T-cell (primary cell): ENCODE results near the gene ACAT2. TPM values are rescaled to one million over a fixed set of nuclear protein-coding genes. Genes with fewer than 3 reads are reported as not detected.
"Not testable (repeated sequence)": the region's sequence is repeated elsewhere in the genome, so short reads cannot be mapped to it uniquely, and the experiment has no call there.

Experiments used
- ATAC-seq, 4 experiments: fragments of 200-7000 bp in 3 of 4; fragments of 150-1000 bp in 1 of 4; cut with Tn5 transposase; replicated peaks in 1 of 4; 1 replicate in 3 of 4; 2 replicates in 1 of 4; pipeline ENCODE4 v1.10.0; 2021; ENCODE audit warnings: moderate library complexity in 3 of 4, mild to moderate bottlenecking in 2 of 4, moderate number of reproducible peaks in 1 of 4
- CTCF ChIA-PET, 2 donors: fragments of 300-600 bp; sonication (Branson Sonifier 250); formaldehyde crosslinking; loops; one replicate each; lab custom pipeline; 2022; ENCODE audit warnings: antibody characterized with exemption in 2 of 2; lab: Charles Lee
- POLR2A ChIA-PET, 2 donors: fragments of 300-600 bp; sonication (Branson Sonifier 250); formaldehyde crosslinking; loops; one replicate each; lab custom pipeline; 2022; ENCODE audit warnings: antibody characterized with exemption in 2 of 2; lab: Charles Lee
- DNase-seq, 35 experiments: peaks; one replicate each; pipeline versions ENCODE4 v3.0.0 to v3.0.0-alpha.2; 2013 to 2023
- H3K27ac ChIP-seq: one replicate; pipeline ENCODE4 v1.5.1; 2013; ENCODE audit warnings: low read length
- H3K27me3 ChIP-seq, 2 experiments: replicated peaks in 1 of 2; 1 replicate in 1 of 2; 2 replicates in 1 of 2; pipeline versions ENCODE4 v1.6.1 to v1.7.0; 2013; ENCODE audit warnings: low read length in 1 of 2, mixed read lengths in 1 of 2; ENCODE audit not compliant: control insufficient read depth in 2 of 2, insufficient read depth in 2 of 2; ENCODE audit errors: extremely low read depth in 1 of 2
- H3K36me3 ChIP-seq, 2 donors: 1 replicate in 1 of 2; 2 replicates in 1 of 2; pipeline versions ENCODE4 v1.6.1 to v1.7.0; 2013; ENCODE audit warnings: low read length in 1 of 2; ENCODE audit not compliant: control insufficient read depth in 2 of 2, insufficient read depth in 1 of 2; ENCODE audit errors: extremely low read depth in 1 of 2
- H3K4me1 ChIP-seq, 2 experiments: 1 replicate in 1 of 2; 2 replicates in 1 of 2; pipeline versions ENCODE4 v1.6.1 to v1.7.0; 2013; ENCODE audit warnings: low read length in 2 of 2, mixed read lengths in 1 of 2; ENCODE audit not compliant: insufficient read depth in 2 of 2, control insufficient read depth in 1 of 2; ENCODE audit errors: extremely low read depth in 1 of 2
- H3K4me3 ChIP-seq, 2 donors: 1 replicate in 1 of 2; 2 replicates in 1 of 2; pipeline versions ENCODE4 v1.5.1 to v1.7.0; 2013; ENCODE audit warnings: mild to moderate bottlenecking in 2 of 2, low read length in 1 of 2, moderate library complexity in 1 of 2; ENCODE audit not compliant: control insufficient read depth in 1 of 2; ENCODE audit errors: extremely low read depth in 1 of 2
- H3K9me3 ChIP-seq: 2 replicates; pipeline ENCODE4 v1.7.0; 2013
- H3K27ac Mint-ChIP-seq, 2 donors: one replicate each; pipeline ENCODE4 v1.8.0; 2020 to 2021; ENCODE audit warnings: mild to moderate bottlenecking in 2 of 2, mixed read lengths in 2 of 2
- H3K27me3 Mint-ChIP-seq, 2 donors: one replicate each; pipeline ENCODE4 v1.8.0; 2021 to 2022; ENCODE audit warnings: mixed read lengths in 2 of 2
- H3K36me3 Mint-ChIP-seq: one replicate; pipeline ENCODE4 v1.8.0; 2021; ENCODE audit warnings: mixed read lengths
- H3K4me1 Mint-ChIP-seq, 3 donors: one replicate each; pipeline ENCODE4 v1.8.0; 2020 to 2022; ENCODE audit warnings: mixed read lengths in 3 of 3, mild to moderate bottlenecking in 1 of 3
- H3K4me3 Mint-ChIP-seq, 3 donors: one replicate each; pipeline ENCODE4 v1.8.0; 2020 to 2022; ENCODE audit warnings: mild to moderate bottlenecking in 3 of 3, mixed read lengths in 3 of 3, moderate library complexity in 3 of 3
- H3K9me3 Mint-ChIP-seq, 3 donors: one replicate each; pipeline ENCODE4 v1.8.0; 2020 to 2022; ENCODE audit warnings: mixed read lengths in 3 of 3
- WGBS: methylation state at CpG from one replicate; pipeline ENCODE4 v1.1.5; 2013; ENCODE audit warnings: missing lambda C conversion rate; ENCODE audit not compliant: insufficient coverage; 5-methylcytosine and 5-hydroxymethylcytosine counted together
- total RNA-seq, 35 experiments: library from RNA in 6 of 35; stranded (reverse) in 6 of 35; fragments of 120-200 nt in 1 of 35; gene quantifications; one replicate each; pipeline versions ENCODE4 v1.2.1 to v1.2.4 and lab custom pipeline; 2013 to 2026

Gene ACAT2
- total RNA-seq, 5 donors from 2014 or later (not counting 1 experiment from before 2014, with no cell fraction given) = 21.5 to 28.2 (median 27.4) TPM

DNA sequence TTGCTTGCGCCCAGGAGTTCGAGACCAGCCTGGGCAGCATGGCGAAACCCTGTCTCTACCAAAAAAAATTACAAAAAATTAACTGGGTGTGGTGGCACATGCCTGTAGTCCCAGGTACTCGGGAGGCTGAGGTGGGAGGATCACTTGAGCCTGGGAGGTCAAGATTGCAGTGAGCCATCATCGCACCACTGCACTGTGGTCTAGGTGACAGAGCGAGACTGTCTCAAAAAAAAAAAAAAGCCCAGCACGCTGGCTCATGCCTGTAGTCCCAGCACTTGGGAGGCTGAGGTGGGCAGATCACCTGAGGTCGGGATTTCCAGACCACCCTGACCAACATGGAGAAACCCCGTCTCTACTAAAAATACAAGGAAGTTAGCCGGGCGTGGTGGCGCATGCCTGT lies 28.4 kb upstream of the ACAT2 start:
- not testable (repeated sequence) for DNase-seq, H3K27me3 ChIP-seq, H3K27me3 Mint-ChIP-seq, H3K9me3 Mint-ChIP-seq, H3K36me3 Mint-ChIP-seq, ATAC-seq, H3K27ac Mint-ChIP-seq, H3K27ac ChIP-seq, H3K9me3 ChIP-seq, H3K4me3 ChIP-seq
- peaks cover 0 to 11% of the 10 kb centered on the region in 2 donors for H3K36me3 ChIP-seq
- CTCF ChIA-PET = interaction anchor here (0.6 to 2.0 kb wide), 3 partner anchors 10 to 218 kb away, joined by 3 to 11 read pairs (median 3); no protein-coding TSS in a partner anchor
- POLR2A ChIA-PET = interaction anchor here (0.7 to 1.7 kb wide), 5 partner anchors 10 to 56 kb away, joined by 4 to 6 read pairs (median 5); partner anchors contain the start of gene TCP1 (in 1 of the 2)
- peak overlapping the region in 1 of 3 donors; percentile 52 for H3K4me3 Mint-ChIP-seq
- H3K4me1 ChIP-seq = peaks cover 37 to 49% of the 10 kb centered on the region in 2 experiments
- H3K4me1 Mint-ChIP-seq = peaks cover 74 to 83% (median 78%) of the 10 kb centered on the region in 3 donors
- 76% methylated on average over 3 of the region's 12 CpGs for WGBS

DNA sequence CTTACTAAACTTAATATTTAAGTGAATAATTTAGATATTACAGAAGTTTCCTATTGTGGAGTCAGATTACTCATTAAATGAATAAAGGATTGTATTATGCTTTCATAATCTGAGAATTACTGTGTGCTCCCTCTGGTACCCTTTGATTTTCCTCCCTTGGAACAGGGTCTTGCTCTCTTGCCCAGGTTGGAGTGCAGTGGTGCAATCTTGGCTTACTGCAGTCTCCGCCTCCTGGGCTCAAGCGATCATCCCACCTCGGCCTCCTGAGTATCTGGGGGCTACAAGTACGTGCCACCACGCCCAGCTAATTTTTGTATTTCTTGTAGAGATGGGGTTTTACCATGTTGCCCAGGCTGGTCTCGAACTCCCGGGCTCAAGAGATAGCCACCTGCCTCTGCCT lies 24.9 kb upstream of the ACAT2 start:
- Mint-ChIP-seq H3K36me3 (peaks cover 22% of the 10 kb centered on the region), H3K4me3 (no peak overlapping the region), H3K27me3 (no peaks in the 10 kb centered on the region), H3K9me3 (no peaks in the 10 kb centered on the region), H3K4me1 (peaks cover 57 to 62% (median 59%) of the 10 kb centered on the region in 3 donors), H3K27ac (no peak overlapping the region)
- 100% methylated on average over 1 of the region's 7 CpGs for WGBS
- CTCF ChIA-PET = interaction anchor here in 1 of 2 donors (1.5 kb wide), 1 partner anchor 25 kb away, joined by 3 read pairs; the partner anchor contains the start of gene ACAT2
- no peaks in the 10 kb centered on the region for H3K27me3 ChIP-seq
- POLR2A ChIA-PET = interaction anchor here in 1 of 2 donors (0.5 to 1.6 kb wide), 5 partner anchors 8 to 110 kb away, joined by 3 to 4 read pairs (median 3); partner anchors contain the start of genes ACAT2 and MRPL18
- H3K27ac ChIP-seq = no peak overlapping the region
- H3K4me3 ChIP-seq = no peak overlapping the region
- peaks cover 14 to 36% of the 10 kb centered on the region in 2 experiments for H3K4me1 ChIP-seq
- ATAC-seq = no peak
- H3K9me3 ChIP-seq = no peaks in the 10 kb centered on the region
- DNase-seq = no peak
- H3K36me3 ChIP-seq = peaks cover 0 to 30% of the 10 kb centered on the region in 2 donors

DNA sequence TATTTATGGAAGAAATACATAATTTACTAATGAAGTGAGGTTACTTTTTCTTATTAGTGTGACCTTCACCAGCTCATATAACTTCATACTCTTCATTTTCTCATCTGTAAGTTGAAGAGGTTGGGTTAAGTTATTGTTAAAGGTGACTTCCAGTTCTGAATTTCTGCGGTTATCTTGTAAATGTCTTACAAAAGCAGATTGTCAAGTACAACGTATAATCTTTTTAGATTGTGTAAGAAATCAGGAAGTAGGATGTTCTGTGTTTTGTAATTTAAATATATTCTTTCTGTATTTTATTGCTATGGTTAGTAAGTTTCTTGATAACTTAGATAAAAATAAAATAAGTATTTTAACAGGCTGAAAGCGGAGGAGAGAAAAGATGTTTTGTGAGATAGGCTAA lies 22.5 kb upstream of the ACAT2 start:
- H3K4me3 Mint-ChIP-seq = no peak overlapping the region
- H3K9me3 Mint-ChIP-seq = no peaks in the 10 kb centered on the region
- CTCF ChIA-PET = interaction anchor here (0.5 to 1.2 kb wide), 4 partner anchors 32 to 108 kb away, joined by 3 to 6 read pairs (median 3); no protein-coding TSS in a partner anchor
- peaks cover 31% of the 10 kb centered on the region for H3K36me3 Mint-ChIP-seq
- Histone ChIP-seq H3K4me3 (no peak overlapping the region), H3K36me3 (peaks cover 0 to 53% of the 10 kb centered on the region in 2 donors), H3K4me1 (peaks cover 5 to 18% of the 10 kb centered on the region in 2 experiments), H3K27ac (no peak overlapping the region), H3K27me3 (no peaks in the 10 kb centered on the region), H3K9me3 (no peaks in the 10 kb centered on the region)
- WGBS = no CpG with 5 or more reads among the region's 3 CpGs
- DNase-seq = no peak
- peaks cover 37 to 45% (median 44%) of the 10 kb centered on the region in 3 donors for H3K4me1 Mint-ChIP-seq
- ATAC-seq = no peak
- no peaks in the 10 kb centered on the region for H3K27me3 Mint-ChIP-seq
- POLR2A ChIA-PET = interaction anchor here in 1 of 2 donors (0.6 to 1.1 kb wide), 3 partner anchors 13 to 46 kb away, joined by 3 to 9 read pairs (median 4); no protein-coding TSS in a partner anchor
- no peak overlapping the region for H3K27ac Mint-ChIP-seq

DNA sequence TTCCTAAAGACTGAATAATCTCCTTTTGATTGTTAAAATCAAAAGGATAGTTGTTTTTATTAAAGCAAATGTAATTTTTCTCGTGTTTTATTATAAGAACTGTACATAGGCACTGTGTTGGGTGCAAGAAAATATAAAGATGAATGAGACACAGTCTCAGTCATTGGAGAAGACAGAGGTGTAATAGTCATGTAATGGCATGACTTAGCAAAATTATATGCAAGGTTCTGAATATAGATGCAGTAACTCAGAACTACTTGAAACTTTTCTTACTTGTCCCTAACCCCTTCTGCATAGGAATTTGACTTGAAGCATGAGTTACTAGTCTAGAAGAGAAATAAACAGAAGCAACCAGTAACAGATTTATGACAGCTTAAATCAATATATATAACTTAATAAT lies 19.7 kb upstream of the ACAT2 start:
- POLR2A ChIA-PET = no interaction called here
- no peak overlapping the region for H3K27ac Mint-ChIP-seq

DNA sequence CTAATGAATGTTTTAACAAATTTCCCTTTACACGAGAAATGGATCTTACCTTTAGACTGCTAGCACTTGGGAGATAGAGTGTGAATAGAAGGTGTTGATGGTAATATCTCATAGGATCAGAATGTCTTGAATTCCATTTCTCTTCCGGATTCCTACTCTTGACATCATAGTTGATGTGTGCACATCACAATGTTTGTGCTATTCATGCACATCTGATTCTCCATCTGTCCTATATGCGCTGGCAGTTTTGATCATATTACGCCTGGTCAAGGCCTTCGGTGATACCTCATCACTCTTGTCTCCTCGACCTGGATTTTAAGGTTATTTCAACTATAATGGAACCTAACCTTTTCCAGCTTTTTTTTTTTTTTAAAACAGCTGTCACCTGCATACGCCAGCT lies 16.8 kb upstream of the ACAT2 start:
- no peak overlapping the region for H3K4me3 Mint-ChIP-seq
- peak overlapping the region in 1 of 2 donors; percentile 62 for H3K27ac Mint-ChIP-seq

More for the DNA sequence above, 19.7 kb upstream of the ACAT2 start:
- Histone ChIP-seq H3K9me3 (no peaks in the 10 kb centered on the region), H3K27ac (no peak overlapping the region), H3K27me3 (no peaks in the 10 kb centered on the region), H3K4me1 (peaks cover 0 to 5% of the 10 kb centered on the region in 2 experiments), H3K36me3 (peaks cover 6 to 76% of the 10 kb centered on the region in 2 donors), H3K4me3 (no peak overlapping the region)
- Mint-ChIP-seq H3K4me1 (peaks cover 35 to 49% (median 47%) of the 10 kb centered on the region in 3 donors), H3K4me3 (no peak overlapping the region), H3K9me3 (no peaks in the 10 kb centered on the region), H3K27me3 (no peaks in the 10 kb centered on the region), H3K36me3 (peaks cover 51% of the 10 kb centered on the region)
- DNase-seq (no peak), ATAC-seq (no peak)
- CTCF ChIA-PET = interaction anchor here (0.6 to 1.0 kb wide), 2 partner anchors 24 to 25 kb away, joined by 3 read pairs; no protein-coding TSS in a partner anchor
- 80% methylated on average over 1 of the region's 1 CpG for WGBS

DNA sequence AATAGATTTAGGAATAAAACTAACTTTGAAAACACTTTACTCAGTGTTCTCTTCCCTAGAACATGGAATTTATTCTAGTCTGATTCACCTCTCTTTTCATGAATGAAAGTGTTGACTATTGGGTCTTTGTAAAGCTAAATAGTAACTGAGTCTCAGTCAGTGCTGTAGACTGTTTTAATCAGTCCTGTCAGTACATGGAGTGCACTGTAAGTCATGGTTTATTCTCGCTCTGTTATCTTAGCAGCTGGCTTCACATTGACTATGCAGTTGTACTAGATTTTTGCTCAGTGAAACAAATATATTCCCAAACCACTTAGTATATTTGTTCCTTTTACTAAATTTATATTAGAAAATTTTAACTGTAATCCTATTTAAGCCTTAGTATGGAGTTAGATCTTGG lies 15.1 kb upstream of the ACAT2 start:
- Mint-ChIP-seq H3K36me3 (peaks cover 57% of the 10 kb centered on the region), H3K9me3 (no peaks in the 10 kb centered on the region)
- no CpG with 5 or more reads among the region's 1 CpG for WGBS

More for the DNA sequence above, 16.8 kb upstream of the ACAT2 start:
- Mint-ChIP-seq H3K36me3 (peaks cover 66% of the 10 kb centered on the region), H3K9me3 (no peaks in the 10 kb centered on the region), H3K4me1 (peaks cover 21 to 40% (median 33%) of the 10 kb centered on the region in 3 donors), H3K27me3 (no peaks in the 10 kb centered on the region)
- WGBS = no CpG with 5 or more reads among the region's 7 CpGs
- H3K27ac ChIP-seq = no peak overlapping the region
- POLR2A ChIA-PET = interaction anchor here in 1 of 2 donors (0.5 kb wide), 1 partner anchor 8 kb away, joined by 3 read pairs; no protein-coding TSS in a partner anchor
- no peaks in the 10 kb centered on the region for H3K27me3 ChIP-seq
- DNase-seq (no peak), ATAC-seq (no peak)
- H3K4me1 ChIP-seq = no peaks in the 10 kb centered on the region
- H3K4me3 ChIP-seq = no peak overlapping the region
- CTCF ChIA-PET = no interaction called here
- peaks cover 6 to 94% of the 10 kb centered on the region in 2 donors for H3K36me3 ChIP-seq
- no peaks in the 10 kb centered on the region for H3K9me3 ChIP-seq

More for the DNA sequence above, 15.1 kb upstream of the ACAT2 start:
- Histone ChIP-seq H3K4me3 (no peak overlapping the region), H3K4me1 (no peaks in the 10 kb centered on the region), H3K27me3 (no peaks in the 10 kb centered on the region), H3K9me3 (no peaks in the 10 kb centered on the region), H3K27ac (no peak overlapping the region), H3K36me3 (peaks cover 12 to 90% of the 10 kb centered on the region in 2 donors)
- Mint-ChIP-seq H3K4me3 (no peak overlapping the region), H3K27me3 (no peaks in the 10 kb centered on the region), H3K27ac (no peak overlapping the region), H3K4me1 (peaks cover 12 to 34% (median 25%) of the 10 kb centered on the region in 3 donors)
- no peak for DNase-seq
- ChIA-PET CTCF (interaction anchor here in 1 of 2 donors (1.0 kb wide), 1 partner anchor 56 kb away, joined by 3 read pairs; no protein-coding TSS in a partner anchor), POLR2A (interaction anchor here in 1 of 2 donors (0.6 kb wide), 1 partner anchor 47 kb away, joined by 9 read pairs; no protein-coding TSS in a partner anchor)
- ATAC-seq = no peak
